ENCODE measurements around the gene RUNX3. TPM values are rescaled to one million over a fixed set of nuclear protein-coding genes. Genes with fewer than 3 reads are reported as not detected.

The RUNX3 gene
- total RNA-seq, 1 experiment from 2014 or later = 8.6 TPM

- Histone ChIP-seq H3K27ac (ENCODE audit: low read depth, low read length, poor library complexity, severe bottlenecking) (peak overlapping the region; percentile 9), H3K4me3 (ENCODE audit: low read depth, low read length, poor library complexity, severe bottlenecking) (peak overlapping the region; percentile 71), H3K4me1 (ENCODE audit: insufficient read depth, low read length, poor library complexity, severe bottlenecking) (peaks cover 19% of the 10 kb centered on the region), H3K9me3 (ENCODE audit: low read depth, low read length, poor library complexity, severe bottlenecking) (no peaks in the 10 kb centered on the region), H3K27me3 (replicated peaks; ENCODE audit: insufficient read depth, low read depth, low read length, poor library complexity) (no peaks in the 10 kb centered on the region), H3K36me3 (ENCODE audit: insufficient read depth, low read length, poor library complexity, severe bottlenecking) (no peaks in the 10 kb centered on the region)
- DNase-seq (ENCODE audit: low spot score) = peak; percentile 43
- BruUV-seq (replicated peaks) = TSS peak; percentile 23
- POLR2A ChIA-PET (ENCODE audit: low non-redundant PET) = interaction anchor here (0.6 kb wide), 1 partner anchor 183 kb away, joined by 6 read pairs; the partner anchor contains the start of gene CLIC4
- no peak for TF ChIP-seq EZH2 (IDR thresholded peaks at IDR 0.05; ENCODE audit: borderline replicate concordance, low read depth, low read length, poor library complexity, severe bottlenecking)
- TF ChIP-seq, protein P1, sequence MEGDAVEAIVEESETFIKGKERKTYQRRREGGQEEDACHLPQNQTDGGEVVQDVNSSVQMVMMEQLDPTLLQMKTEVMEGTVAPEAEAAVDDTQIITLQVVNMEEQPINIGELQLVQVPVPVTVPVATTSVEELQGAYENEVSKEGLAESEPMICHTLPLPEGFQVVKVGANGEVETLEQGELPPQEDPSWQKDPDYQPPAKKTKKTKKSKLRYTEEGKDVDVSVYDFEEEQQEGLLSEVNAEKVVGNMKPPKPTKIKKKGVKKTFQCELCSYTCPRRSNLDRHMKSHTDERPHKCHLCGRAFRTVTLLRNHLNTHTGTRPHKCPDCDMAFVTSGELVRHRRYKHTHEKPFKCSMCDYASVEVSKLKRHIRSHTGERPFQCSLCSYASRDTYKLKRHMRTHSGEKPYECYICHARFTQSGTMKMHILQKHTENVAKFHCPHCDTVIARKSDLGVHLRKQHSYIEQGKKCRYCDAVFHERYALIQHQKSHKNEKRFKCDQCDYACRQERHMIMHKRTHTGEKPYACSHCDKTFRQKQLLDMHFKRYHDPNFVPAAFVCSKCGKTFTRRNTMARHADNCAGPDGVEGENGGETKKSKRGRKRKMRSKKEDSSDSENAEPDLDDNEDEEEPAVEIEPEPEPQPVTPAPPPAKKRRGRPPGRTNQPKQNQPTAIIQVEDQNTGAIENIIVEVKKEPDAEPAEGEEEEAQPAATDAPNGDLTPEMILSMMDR (conservative IDR thresholded peaks at IDR 0.05; ENCODE audit: low read depth, low read length) = no peak
- intact Hi-C loops (cut with micrococcal nuclease; ENCODE audit: unreplicated experiment) = no loop called here
- CTCF ChIA-PET = interaction anchor here (1.1 kb wide), 1 partner anchor 81 kb away, joined by 3 read pairs; no protein-coding TSS in a partner anchor
These were observed 1.2 kb downstream of the RUNX3 start for GRCh38 chr1:24928689-24929397.

DNA sequence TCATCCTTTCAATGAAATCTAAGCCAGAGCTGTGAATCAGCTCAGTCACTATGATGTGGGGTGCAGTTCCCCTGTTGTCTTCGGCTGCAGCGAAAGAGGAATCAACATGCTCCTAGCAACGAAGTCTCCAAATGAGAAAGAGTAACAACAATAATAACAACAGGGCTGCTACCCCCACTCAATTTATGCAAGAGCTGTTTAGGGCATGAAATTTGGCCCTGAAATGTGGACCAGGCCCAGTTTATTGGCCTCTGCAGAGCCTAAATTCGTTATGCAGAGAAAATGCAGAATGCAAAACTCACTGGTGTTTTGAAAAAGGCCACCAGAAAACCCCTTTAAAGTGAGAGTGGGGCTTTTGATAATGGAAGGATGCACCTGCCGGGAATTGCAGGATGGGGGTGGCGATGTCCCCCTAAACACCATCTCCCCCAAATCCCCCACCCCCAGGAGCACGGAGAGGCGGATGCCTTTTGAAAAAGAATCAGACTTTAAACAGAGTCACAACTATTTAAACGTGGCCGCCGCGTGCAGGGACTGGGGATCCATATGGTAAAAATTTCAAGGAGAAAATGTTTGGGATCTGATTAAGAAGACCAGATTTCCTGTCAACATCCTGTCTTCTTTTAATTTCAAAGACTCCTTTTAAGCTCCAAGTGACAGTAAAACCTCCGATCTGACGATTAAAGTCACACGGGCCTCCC, 1.9 kb downstream of the RUNX3 start:
- H3K4me3 ChIP-seq (ENCODE audit: low read depth, low read length, poor library complexity, severe bottlenecking) = peak overlapping the region; percentile 71
- peaks cover 19% of the 10 kb centered on the region for H3K4me1 ChIP-seq (ENCODE audit: insufficient read depth, low read length, poor library complexity, severe bottlenecking)
- CTCF ChIA-PET = no interaction called here
- no peaks in the 10 kb centered on the region for H3K36me3 ChIP-seq (ENCODE audit: insufficient read depth, low read length, poor library complexity, severe bottlenecking)
- no peaks in the 10 kb centered on the region for H3K9me3 ChIP-seq (ENCODE audit: low read depth, low read length, poor library complexity, severe bottlenecking)
- peak overlapping the region; percentile 3 for H3K27ac ChIP-seq (ENCODE audit: low read depth, low read length, poor library complexity, severe bottlenecking)
- intact Hi-C loops (cut with micrococcal nuclease; ENCODE audit: unreplicated experiment) = no loop called here
- BruUV-seq (replicated peaks) = no TSS peak
- no peak for DNase-seq (ENCODE audit: low spot score)
- TF ChIP-seq, protein P1 (conservative IDR thresholded peaks at IDR 0.05; ENCODE audit: low read depth, low read length) = no peak
- no peak for TF ChIP-seq EZH2 (IDR thresholded peaks at IDR 0.05; ENCODE audit: borderline replicate concordance, low read depth, low read length, poor library complexity, severe bottlenecking)
- H3K27me3 ChIP-seq (replicated peaks; ENCODE audit: insufficient read depth, low read depth, low read length, poor library complexity) = no peaks in the 10 kb centered on the region
- POLR2A ChIA-PET (ENCODE audit: low non-redundant PET) = no interaction called here

DNA sequence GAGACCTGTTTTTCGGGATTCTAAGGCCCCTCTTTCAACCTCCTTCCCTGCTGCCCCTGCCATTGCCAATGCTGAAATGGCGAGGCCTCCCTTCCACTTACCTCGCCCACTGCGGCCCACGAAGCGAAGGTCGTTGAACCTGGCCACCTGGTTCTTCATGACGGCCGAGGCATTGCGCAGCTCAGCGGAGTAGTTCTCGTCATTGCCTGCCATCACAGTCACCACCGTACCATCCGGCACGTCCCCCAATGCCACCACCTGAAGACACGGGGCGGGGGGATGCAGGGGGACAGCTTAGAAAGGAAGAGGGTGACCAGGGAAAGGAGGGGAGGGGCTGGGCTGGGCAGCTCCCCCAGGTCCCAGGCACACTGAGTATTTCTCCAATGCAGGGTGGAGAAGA, 2.6 kb downstream of the RUNX3 start:
- CTCF ChIA-PET = no interaction called here
- no peak overlapping the region for H3K27ac ChIP-seq (ENCODE audit: low read depth, low read length, poor library complexity, severe bottlenecking)
- H3K4me3 ChIP-seq (ENCODE audit: low read depth, low read length, poor library complexity, severe bottlenecking) = no peak overlapping the region
- DNase-seq (ENCODE audit: low spot score) = no peak
- POLR2A ChIA-PET (ENCODE audit: low non-redundant PET) = no interaction called here
- intact Hi-C loops (cut with micrococcal nuclease; ENCODE audit: unreplicated experiment) = no loop called here
- peaks cover 19% of the 10 kb centered on the region for H3K4me1 ChIP-seq (ENCODE audit: insufficient read depth, low read length, poor library complexity, severe bottlenecking)
- H3K27me3 ChIP-seq (replicated peaks; ENCODE audit: insufficient read depth, low read depth, low read length, poor library complexity) = no peaks in the 10 kb centered on the region
- H3K9me3 ChIP-seq (ENCODE audit: low read depth, low read length, poor library complexity, severe bottlenecking) = no peaks in the 10 kb centered on the region
- no TSS peak for BruUV-seq (replicated peaks)
- TF ChIP-seq EZH2 (IDR thresholded peaks at IDR 0.05; ENCODE audit: borderline replicate concordance, low read depth, low read length, poor library complexity, severe bottlenecking) = no peak
- H3K36me3 ChIP-seq (ENCODE audit: insufficient read depth, low read length, poor library complexity, severe bottlenecking) = no peaks in the 10 kb centered on the region
